ENCODE data around the gene ADM. TPM values are rescaled to one million over a fixed set of nuclear protein-coding genes. Genes with fewer than 3 reads are reported as not detected.
A peak's percentile ranks its signal among the peaks of the same experiment; 100 is the strongest.

The ADM gene
- polyA plus RNA-seq, 4 donors: 8.0 to 36.3 (median 28.7) TPM

- no peak for DNase-seq
- peaks cover 2 to 6% (median 4%) of the 10 kb centered on the region in 3 donors for H3K4me1 ChIP-seq (ENCODE audit: control insufficient read depth in 3 of 3, insufficient read depth in 2 of 3, low read depth in 1 of 3, low read length in 2 of 3)
- H3K9me3 ChIP-seq (ENCODE audit: control insufficient read depth in 2 of 2, insufficient read depth in 1 of 2, low read depth in 1 of 2, low read length in 1 of 2): no peaks in the 10 kb centered on the region
- no peak overlapping the region for H3K4me3 ChIP-seq (ENCODE audit: low read depth in 1 of 3, low read length in 3 of 3)
- H3K36me3 ChIP-seq (ENCODE audit: control insufficient read depth in 3 of 3, insufficient read depth in 2 of 3, low read depth in 1 of 3, low read length in 3 of 3): no peaks in the 10 kb centered on the region
- WGBS, 3 donors: 86 to 93% (median 91%) methylated on average over 1 of the region's 1 CpG
- H3K27me3 ChIP-seq (ENCODE audit: control insufficient read depth in 3 of 3, insufficient read depth in 3 of 3, low read length in 3 of 3): peaks cover 0 to 3% (median 2%) of the 10 kb centered on the region in 3 donors
- no peak overlapping the region for H3K27ac ChIP-seq (ENCODE audit: low read depth in 1 of 3, low read length in 2 of 3)
- no peak for FAIRE-seq
Measured at GRCh38 chr11:10349806-10350205, 44.9 kb downstream of the ADM start.

GRCh38 chr11:10350334-10350733 is 45.5 kb downstream of the ADM start:
- no peak overlapping the region for H3K4me3 ChIP-seq (ENCODE audit: low read depth in 1 of 3, low read length in 3 of 3)
- peaks cover 0 to 3% (median 2%) of the 10 kb centered on the region in 3 donors for H3K27me3 ChIP-seq (ENCODE audit: control insufficient read depth in 3 of 3, insufficient read depth in 3 of 3, low read length in 3 of 3)
- H3K36me3 ChIP-seq (ENCODE audit: control insufficient read depth in 3 of 3, insufficient read depth in 2 of 3, low read depth in 1 of 3, low read length in 3 of 3): no peaks in the 10 kb centered on the region
- DNase-seq: no peak
- no peaks in the 10 kb centered on the region for H3K9me3 ChIP-seq (ENCODE audit: control insufficient read depth in 2 of 2, insufficient read depth in 1 of 2, low read depth in 1 of 2, low read length in 1 of 2)
- H3K4me1 ChIP-seq (ENCODE audit: control insufficient read depth in 3 of 3, insufficient read depth in 2 of 3, low read depth in 1 of 3, low read length in 2 of 3): peaks cover 2 to 6% (median 4%) of the 10 kb centered on the region in 3 donors
- no peak overlapping the region for H3K27ac ChIP-seq (ENCODE audit: low read depth in 1 of 3, low read length in 2 of 3)
- no peak for FAIRE-seq

GRCh38 chr11:10351435-10351764 is 46.5 kb downstream of the ADM start:
- peaks cover 0 to 5% (median 2%) of the 10 kb centered on the region in 3 donors for H3K27me3 ChIP-seq (ENCODE audit: control insufficient read depth in 3 of 3, insufficient read depth in 3 of 3, low read length in 3 of 3)
- FAIRE-seq (no peak), DNase-seq (peak in 1 of 2 donors; percentile 58)
- H3K4me1 ChIP-seq (ENCODE audit: control insufficient read depth in 3 of 3, insufficient read depth in 2 of 3, low read depth in 1 of 3, low read length in 2 of 3): peaks cover 2 to 6% (median 4%) of the 10 kb centered on the region in 3 donors
- H3K36me3 ChIP-seq (ENCODE audit: control insufficient read depth in 3 of 3, insufficient read depth in 2 of 3, low read depth in 1 of 3, low read length in 3 of 3): no peaks in the 10 kb centered on the region
- WGBS, 3 donors: 12 to 29% (median 12%) methylated on average over 5 of the region's 5 CpGs
- no peaks in the 10 kb centered on the region for H3K9me3 ChIP-seq (ENCODE audit: control insufficient read depth in 2 of 2, insufficient read depth in 1 of 2, low read depth in 1 of 2, low read length in 1 of 2)
- peak overlapping the region; percentile 14 to 65 (median 24) for H3K27ac ChIP-seq (ENCODE audit: low read depth in 1 of 3, low read length in 2 of 3)
- H3K4me3 ChIP-seq (ENCODE audit: low read depth in 1 of 3, low read length in 3 of 3): no peak overlapping the region

GRCh38 chr11:10351765-10352641 is 47.1 kb downstream of the ADM start:
- Histone ChIP-seq H3K4me1 (ENCODE audit: control insufficient read depth in 3 of 3, insufficient read depth in 2 of 3, low read depth in 1 of 3, low read length in 2 of 3) (peaks cover 2 to 6% (median 4%) of the 10 kb centered on the region in 3 donors), H3K27me3 (ENCODE audit: control insufficient read depth in 3 of 3, insufficient read depth in 3 of 3, low read length in 3 of 3) (peaks cover 0 to 3% (median 2%) of the 10 kb centered on the region in 3 donors), H3K4me3 (ENCODE audit: low read depth in 1 of 3, low read length in 3 of 3) (no peak overlapping the region), H3K36me3 (ENCODE audit: control insufficient read depth in 3 of 3, insufficient read depth in 2 of 3, low read depth in 1 of 3, low read length in 3 of 3) (no peaks in the 10 kb centered on the region), H3K27ac (ENCODE audit: low read depth in 1 of 3, low read length in 2 of 3) (peak overlapping the region; percentile 14 to 65 (median 24)), H3K9me3 (ENCODE audit: control insufficient read depth in 2 of 2, insufficient read depth in 1 of 2, low read depth in 1 of 2, low read length in 1 of 2) (no peaks in the 10 kb centered on the region)
- FAIRE-seq (no peak), DNase-seq (peak; percentile 21 to 63)
- 60 to 64% (median 62%) methylated on average over 20 of the region's 20 CpGs for WGBS, 3 donors

GRCh38 chr11:10352921-10353550 is 48.2 kb downstream of the ADM start:
- Histone ChIP-seq H3K9me3 (ENCODE audit: control insufficient read depth in 2 of 2, insufficient read depth in 1 of 2, low read depth in 1 of 2, low read length in 1 of 2) (no peaks in the 10 kb centered on the region), H3K4me1 (ENCODE audit: control insufficient read depth in 3 of 3, insufficient read depth in 2 of 3, low read depth in 1 of 3, low read length in 2 of 3) (peaks cover 2 to 6% (median 4%) of the 10 kb centered on the region in 3 donors), H3K27me3 (ENCODE audit: control insufficient read depth in 3 of 3, insufficient read depth in 3 of 3, low read length in 3 of 3) (peaks cover 0 to 3% (median 2%) of the 10 kb centered on the region in 3 donors), H3K4me3 (ENCODE audit: low read depth in 1 of 3, low read length in 3 of 3) (no peak overlapping the region), H3K27ac (ENCODE audit: low read depth in 1 of 3, low read length in 2 of 3) (peak overlapping the region in 1 of 3 donors; percentile 65), H3K36me3 (ENCODE audit: control insufficient read depth in 3 of 3, insufficient read depth in 2 of 3, low read depth in 1 of 3, low read length in 3 of 3) (no peaks in the 10 kb centered on the region)
- WGBS, 3 donors: 87 to 93% (median 90%) methylated on average over 5 of the region's 5 CpGs
- FAIRE-seq: no peak
- DNase-seq: no peak

GRCh38 chr11:10354389-10354788 is 49.5 kb downstream of the ADM start:
- Histone ChIP-seq H3K9me3 (ENCODE audit: control insufficient read depth in 2 of 2, insufficient read depth in 1 of 2, low read depth in 1 of 2, low read length in 1 of 2) (no peaks in the 10 kb centered on the region), H3K27me3 (ENCODE audit: control insufficient read depth in 3 of 3, insufficient read depth in 3 of 3, low read length in 3 of 3) (peaks cover 0 to 3% (median 2%) of the 10 kb centered on the region in 3 donors), H3K36me3 (ENCODE audit: control insufficient read depth in 3 of 3, insufficient read depth in 2 of 3, low read depth in 1 of 3, low read length in 3 of 3) (no peaks in the 10 kb centered on the region), H3K4me3 (ENCODE audit: low read depth in 1 of 3, low read length in 3 of 3) (no peak overlapping the region), H3K27ac (ENCODE audit: low read depth in 1 of 3, low read length in 2 of 3) (no peak overlapping the region), H3K4me1 (ENCODE audit: control insufficient read depth in 3 of 3, insufficient read depth in 2 of 3, low read depth in 1 of 3, low read length in 2 of 3) (peaks cover 2 to 6% (median 4%) of the 10 kb centered on the region in 3 donors)
- no peak for FAIRE-seq
- WGBS, 3 donors: 71 to 90% (median 87%) methylated on average over 1 of the region's 1 CpG
- DNase-seq: no peak

- 20 to 34% (median 22%) methylated on average over 2 of the region's 2 CpGs for WGBS, 3 donors
- peaks cover 0 to 3% (median 2%) of the 10 kb centered on the region in 3 donors for H3K27me3 ChIP-seq (ENCODE audit: control insufficient read depth in 3 of 3, insufficient read depth in 3 of 3, low read length in 3 of 3)
- no peak for FAIRE-seq
- peaks cover 2 to 6% (median 4%) of the 10 kb centered on the region in 3 donors for H3K4me1 ChIP-seq (ENCODE audit: control insufficient read depth in 3 of 3, insufficient read depth in 2 of 3, low read depth in 1 of 3, low read length in 2 of 3)
- H3K27ac ChIP-seq (ENCODE audit: low read depth in 1 of 3, low read length in 2 of 3): no peak overlapping the region
- H3K9me3 ChIP-seq (ENCODE audit: control insufficient read depth in 2 of 2, insufficient read depth in 1 of 2, low read depth in 1 of 2, low read length in 1 of 2): no peaks in the 10 kb centered on the region
- H3K36me3 ChIP-seq (ENCODE audit: control insufficient read depth in 3 of 3, insufficient read depth in 2 of 3, low read depth in 1 of 3, low read length in 3 of 3): no peaks in the 10 kb centered on the region
- DNase-seq: no peak
- no peak overlapping the region for H3K4me3 ChIP-seq (ENCODE audit: low read depth in 1 of 3, low read length in 3 of 3)
Measured at GRCh38 chr11:10355257-10355661, 50.4 kb downstream of the ADM start.

GRCh38 chr11:10356161-10356560 is 51.3 kb downstream of the ADM start:
- FAIRE-seq: no peak
- H3K4me1 ChIP-seq (ENCODE audit: control insufficient read depth in 3 of 3, insufficient read depth in 2 of 3, low read depth in 1 of 3, low read length in 2 of 3): peaks cover 0 to 4% (median 0%) of the 10 kb centered on the region in 3 donors
- peaks cover 0 to 3% (median 2%) of the 10 kb centered on the region in 3 donors for H3K27me3 ChIP-seq (ENCODE audit: control insufficient read depth in 3 of 3, insufficient read depth in 3 of 3, low read length in 3 of 3)
- DNase-seq: no peak
- no peak overlapping the region for H3K27ac ChIP-seq (ENCODE audit: low read depth in 1 of 3, low read length in 2 of 3)
- H3K36me3 ChIP-seq (ENCODE audit: control insufficient read depth in 3 of 3, insufficient read depth in 2 of 3, low read depth in 1 of 3, low read length in 3 of 3): no peaks in the 10 kb centered on the region
- H3K4me3 ChIP-seq (ENCODE audit: low read depth in 1 of 3, low read length in 3 of 3): no peak overlapping the region
- H3K9me3 ChIP-seq (ENCODE audit: control insufficient read depth in 2 of 2, insufficient read depth in 1 of 2, low read depth in 1 of 2, low read length in 1 of 2): no peaks in the 10 kb centered on the region
